ENCODE results near the gene STMN1.

DNA sequence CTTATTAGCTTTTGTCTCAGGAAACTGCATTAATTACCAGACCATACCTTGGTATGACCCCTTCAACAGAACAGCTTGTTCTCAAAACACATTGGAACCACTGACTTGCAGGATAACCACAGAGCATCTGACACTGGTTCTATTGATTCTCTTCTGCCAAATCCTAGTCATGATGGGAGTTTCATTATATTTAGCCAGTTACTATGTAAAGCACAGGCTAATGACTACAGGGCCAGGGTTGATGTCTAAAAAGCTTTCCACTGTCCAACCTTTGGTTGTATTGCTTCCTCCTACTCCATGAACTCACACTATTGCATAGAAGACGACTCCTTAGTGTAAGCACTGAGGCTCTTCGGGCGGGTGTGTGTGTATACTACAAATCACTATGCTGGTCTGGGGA is 3.8 kb downstream of the STMN1 start:
- no peak for TF ChIP-seq POLR2A (IDR thresholded peaks at IDR 0.05; ENCODE audit: low read depth, low read length)
- TF ChIP-seq POLR2AphosphoS5 (IDR thresholded peaks at IDR 0.05; ENCODE audit: low read depth, low read length) = no peak
